ENCODE data around the gene LYRM2.

GRCh38 chr6:89604653-89605052, 33.9 kb downstream of the LYRM2 start:
- TF ChIP-seq POLR2A (IDR thresholded peaks at IDR 0.05) (no peak), CTCF (IDR thresholded peaks at IDR 0.05) (no peak)

Measured in right lobe of liver (tissue), 4 donors.